Upper lobe of left lung (tissue), 6 donors: Measurements from ENCODE around the gene DPEP2. TPM values are rescaled to one million over a fixed set of nuclear protein-coding genes. Genes with fewer than 3 reads are reported as not detected.

Experiments
- ATAC-seq, 2 donors: fragments of 200-7000 bp; cut with Tn5 transposase; one replicate each; pipeline ENCODE4 v1.9.1; 2022; ENCODE audit warnings: mild to moderate bottlenecking in 2 of 2, moderate library complexity in 2 of 2; ENCODE audit not compliant: low FRiP score in 2 of 2
- DNase-seq, 2 donors: peaks; one replicate each; pipeline ENCODE4 v3.0.0-alpha.2; 2019 to 2020
- H3K27ac ChIP-seq, 4 donors: fragments of 200-600 bp; sonication (generic); one replicate each; pipeline ENCODE4 v1.5.1; 2016 to 2019
- H3K27me3 ChIP-seq, 4 donors: fragments of 200-600 bp; sonication (generic); one replicate each; pipeline ENCODE4 v1.5.1; 2017 to 2019
- H3K36me3 ChIP-seq, 4 donors: fragments of 200-600 bp; sonication (generic); one replicate each; pipeline ENCODE4 v1.5.1; 2016 to 2019
- H3K4me1 ChIP-seq, 4 donors: fragments of 200-600 bp; sonication (generic); one replicate each; pipeline ENCODE4 v1.5.1; 2018 to 2019
- H3K4me3 ChIP-seq, 4 donors: fragments of 200-600 bp; sonication (generic); one replicate each; pipeline ENCODE4 v1.5.1; 2017 to 2019; ENCODE audit warnings: mild to moderate bottlenecking in 2 of 4, moderate library complexity in 1 of 4
- H3K9me3 ChIP-seq, 4 donors: fragments of 200-600 bp; sonication (generic); one replicate each; pipeline ENCODE4 v1.5.1; 2018 to 2019
- CTCF ChIP-seq, 6 experiments: fragments of 450-650 bp in 4 of 6; fragments of 200-600 bp in 2 of 6; sonication (generic) in 2 of 6; IDR thresholded peaks; one replicate each; pipeline ENCODE4 v1.5.1; 2016 to 2019; ENCODE audit warnings: antibody characterized with exemption in 6 of 6
- EP300 ChIP-seq, 4 donors: sonication (generic); formaldehyde crosslinking; IDR thresholded peaks; one replicate each; pipeline ENCODE4 v1.5.1; 2017; ENCODE audit warnings: antibody characterized with exemption in 4 of 4, control low read depth in 2 of 4
- POLR2A ChIP-seq, 4 donors: fragments of 450-650 bp; IDR thresholded peaks; one replicate each; pipeline ENCODE4 v1.5.1; 2016 to 2017; ENCODE audit warnings: antibody characterized with exemption in 4 of 4, mild to moderate bottlenecking in 2 of 4
- POLR2AphosphoS5 ChIP-seq, 2 donors: sonication (generic); formaldehyde crosslinking; IDR thresholded peaks; one replicate each; pipeline ENCODE4 v1.5.1; 2017; ENCODE audit warnings: antibody characterized with exemption in 2 of 2
- WGBS, 2 donors: methylation state at CpG; one replicate each; pipeline ENCODE4 v1.1.5; 2017 to 2018; 5-methylcytosine and 5-hydroxymethylcytosine counted together
- total RNA-seq, 6 donors: library from RNA; depleted of rRNA in 4 of 6; stranded (reverse); fragments of >200 nt in 4 of 6; gene quantifications; one replicate each; pipeline versions ENCODE4 v1.1.0 to v1.2.1, GENCODE V29; 2016 to 2021
- donor health status: DM: no; HTN: no; CAD: no; lungs with moderate emphysema.
- donor health status: DM: no; HTN: yes; CAD: no; lungs with severe emphysema.

Gene DPEP2
- total RNA-seq, 6 donors from 2014 or later, result 7.1 to 56.6 (median 23.0) TPM

- WGBS, 2 donors, result 83 to 87% methylated on average over 4 to 26 of the region's 27 CpGs
- Histone ChIP-seq H3K4me1 (peaks cover 0 to 29% (median 7%) of the 10 kb centered on the region in 4 donors), H3K9me3 (no peaks in the 10 kb centered on the region), H3K27me3 (no peaks in the 10 kb centered on the region), H3K4me3 (no peak overlapping the region), H3K27ac (peak overlapping the region; percentile 48 to 70 (median 69)), H3K36me3 (peaks cover 17 to 87% (median 71%) of the 10 kb centered on the region in 4 donors)
- TF ChIP-seq EP300 (IDR thresholded peaks at IDR 0.05), result no peak
- TF ChIP-seq POLR2A (IDR thresholded peaks at IDR 0.05), result no peak
- TF ChIP-seq POLR2AphosphoS5 (IDR thresholded peaks at IDR 0.05), result no peak
- TF ChIP-seq CTCF (IDR thresholded peaks at IDR 0.05), result no peak
- DNase-seq (peak in 1 of 2 donors; percentile 83), ATAC-seq (no peak)
Observed at GRCh38 chr16:67942510-67943255, 56.6 kb downstream of the DPEP2 start.

GRCh38 chr16:67942200-67942509 lies 57.1 kb downstream of the DPEP2 start:
- ATAC-seq (peak in 1 of 2 donors; percentile 46), DNase-seq (no peak)
- no peaks in the 10 kb centered on the region for H3K9me3 ChIP-seq
- no peaks in the 10 kb centered on the region for H3K27me3 ChIP-seq
- H3K4me1 ChIP-seq, result peaks cover 4 to 33% (median 11%) of the 10 kb centered on the region in 4 donors
- TF ChIP-seq POLR2A (IDR thresholded peaks at IDR 0.05) (no peak), CTCF (IDR thresholded peaks at IDR 0.05) (peak; percentile 47 to 68 (median 58)), POLR2AphosphoS5 (IDR thresholded peaks at IDR 0.05) (no peak)
- H3K36me3 ChIP-seq, result peaks cover 13 to 82% (median 66%) of the 10 kb centered on the region in 4 donors
- H3K27ac ChIP-seq, result peak overlapping the region in 2 of 4 donors; percentile 2 to 68
- no peak overlapping the region for H3K4me3 ChIP-seq
- WGBS, 2 donors, result 82% methylated on average over 6 of the region's 6 CpGs; no CpG with 5 or more reads in 1 of the 2 donors

- Histone ChIP-seq H3K27ac (peak overlapping the region; percentile 2 to 68 (median 25)), H3K9me3 (no peaks in the 10 kb centered on the region), H3K36me3 (peaks cover 13 to 77% (median 61%) of the 10 kb centered on the region in 4 donors), H3K27me3 (no peaks in the 10 kb centered on the region), H3K4me3 (no peak overlapping the region), H3K4me1 (peaks cover 9 to 37% (median 15%) of the 10 kb centered on the region in 4 donors)
- no peak for DNase-seq
- 79 to 86% methylated on average over 9 of the region's 9 CpGs for WGBS, 2 donors
- TF ChIP-seq POLR2AphosphoS5 (IDR thresholded peaks at IDR 0.05), result no peak
- no peak for TF ChIP-seq POLR2A (IDR thresholded peaks at IDR 0.05)
- no peak for TF ChIP-seq CTCF (IDR thresholded peaks at IDR 0.05)
- no peak for TF ChIP-seq EP300 (IDR thresholded peaks at IDR 0.05)
- no peak for ATAC-seq
Observed at GRCh38 chr16:67941469-67942199, 57.6 kb downstream of the DPEP2 start.

- WGBS, 2 donors, result 92 to 93% methylated on average over 5 of the region's 5 CpGs
- H3K9me3 ChIP-seq, result no peaks in the 10 kb centered on the region
- peaks cover 9 to 37% (median 15%) of the 10 kb centered on the region in 4 donors for H3K4me1 ChIP-seq
- H3K36me3 ChIP-seq, result peaks cover 6 to 66% (median 50%) of the 10 kb centered on the region in 4 donors
- DNase-seq (no peak), ATAC-seq (no peak)
- TF ChIP-seq CTCF (IDR thresholded peaks at IDR 0.05) (no peak), EP300 (IDR thresholded peaks at IDR 0.05) (no peak), POLR2AphosphoS5 (IDR thresholded peaks at IDR 0.05) (no peak), POLR2A (IDR thresholded peaks at IDR 0.05) (no peak)
- H3K27ac ChIP-seq, result peak overlapping the region in 1 of 4 donors; percentile 21
- H3K4me3 ChIP-seq, result no peak overlapping the region
- H3K27me3 ChIP-seq, result no peaks in the 10 kb centered on the region
Observed at GRCh38 chr16:67940446-67941089, 58.7 kb downstream of the DPEP2 start.
